ENCODE data around the gene RPRD1B.

- no peak for TF ChIP-seq CTCF (IDR thresholded peaks at IDR 0.05; ENCODE audit: low read depth, low read length)
- TF ChIP-seq EZH2phosphoT487 (IDR thresholded peaks at IDR 0.05; ENCODE audit: low read depth) = no peak
Measured at GRCh38 chr20:38108438-38108985, 75.0 kb downstream of the RPRD1B start.

Data from OCI-LY3 (cell line).